ENCODE data around the gene DDX54.

DNA sequence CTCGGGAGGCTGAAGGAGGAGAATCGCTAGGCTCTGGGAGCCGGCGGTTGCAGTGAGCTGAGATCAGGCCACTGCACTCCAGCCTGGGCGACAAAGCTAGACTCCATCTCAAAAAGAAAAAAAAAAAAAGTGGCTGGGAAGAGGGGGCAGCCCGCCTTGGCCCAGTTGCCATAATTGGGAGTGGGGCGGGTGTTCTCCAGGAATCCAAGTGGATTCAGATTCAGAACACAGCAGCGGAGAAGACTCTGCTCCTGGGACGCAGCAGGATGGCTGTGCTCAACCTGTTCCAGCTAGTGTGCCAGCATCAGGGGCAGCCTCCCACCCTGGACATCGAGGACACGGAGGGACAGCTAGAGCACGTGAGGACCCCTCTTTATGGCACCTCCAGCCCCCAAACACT, 30.2 kb downstream of the DDX54 start:
- TF ChIP-seq, protein P1, sequence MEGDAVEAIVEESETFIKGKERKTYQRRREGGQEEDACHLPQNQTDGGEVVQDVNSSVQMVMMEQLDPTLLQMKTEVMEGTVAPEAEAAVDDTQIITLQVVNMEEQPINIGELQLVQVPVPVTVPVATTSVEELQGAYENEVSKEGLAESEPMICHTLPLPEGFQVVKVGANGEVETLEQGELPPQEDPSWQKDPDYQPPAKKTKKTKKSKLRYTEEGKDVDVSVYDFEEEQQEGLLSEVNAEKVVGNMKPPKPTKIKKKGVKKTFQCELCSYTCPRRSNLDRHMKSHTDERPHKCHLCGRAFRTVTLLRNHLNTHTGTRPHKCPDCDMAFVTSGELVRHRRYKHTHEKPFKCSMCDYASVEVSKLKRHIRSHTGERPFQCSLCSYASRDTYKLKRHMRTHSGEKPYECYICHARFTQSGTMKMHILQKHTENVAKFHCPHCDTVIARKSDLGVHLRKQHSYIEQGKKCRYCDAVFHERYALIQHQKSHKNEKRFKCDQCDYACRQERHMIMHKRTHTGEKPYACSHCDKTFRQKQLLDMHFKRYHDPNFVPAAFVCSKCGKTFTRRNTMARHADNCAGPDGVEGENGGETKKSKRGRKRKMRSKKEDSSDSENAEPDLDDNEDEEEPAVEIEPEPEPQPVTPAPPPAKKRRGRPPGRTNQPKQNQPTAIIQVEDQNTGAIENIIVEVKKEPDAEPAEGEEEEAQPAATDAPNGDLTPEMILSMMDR (IDR thresholded peaks at IDR 0.05): no peak
- no peak for TF ChIP-seq EZH2 (IDR thresholded peaks at IDR 0.05)
